ENCODE measurements around the gene PARD3. TPM values are rescaled to one million over a fixed set of nuclear protein-coding genes. Genes with fewer than 3 reads are reported as not detected.

The PARD3 gene
- total RNA-seq, 1 experiment from 2014 or later = 46.3 TPM

DNA sequence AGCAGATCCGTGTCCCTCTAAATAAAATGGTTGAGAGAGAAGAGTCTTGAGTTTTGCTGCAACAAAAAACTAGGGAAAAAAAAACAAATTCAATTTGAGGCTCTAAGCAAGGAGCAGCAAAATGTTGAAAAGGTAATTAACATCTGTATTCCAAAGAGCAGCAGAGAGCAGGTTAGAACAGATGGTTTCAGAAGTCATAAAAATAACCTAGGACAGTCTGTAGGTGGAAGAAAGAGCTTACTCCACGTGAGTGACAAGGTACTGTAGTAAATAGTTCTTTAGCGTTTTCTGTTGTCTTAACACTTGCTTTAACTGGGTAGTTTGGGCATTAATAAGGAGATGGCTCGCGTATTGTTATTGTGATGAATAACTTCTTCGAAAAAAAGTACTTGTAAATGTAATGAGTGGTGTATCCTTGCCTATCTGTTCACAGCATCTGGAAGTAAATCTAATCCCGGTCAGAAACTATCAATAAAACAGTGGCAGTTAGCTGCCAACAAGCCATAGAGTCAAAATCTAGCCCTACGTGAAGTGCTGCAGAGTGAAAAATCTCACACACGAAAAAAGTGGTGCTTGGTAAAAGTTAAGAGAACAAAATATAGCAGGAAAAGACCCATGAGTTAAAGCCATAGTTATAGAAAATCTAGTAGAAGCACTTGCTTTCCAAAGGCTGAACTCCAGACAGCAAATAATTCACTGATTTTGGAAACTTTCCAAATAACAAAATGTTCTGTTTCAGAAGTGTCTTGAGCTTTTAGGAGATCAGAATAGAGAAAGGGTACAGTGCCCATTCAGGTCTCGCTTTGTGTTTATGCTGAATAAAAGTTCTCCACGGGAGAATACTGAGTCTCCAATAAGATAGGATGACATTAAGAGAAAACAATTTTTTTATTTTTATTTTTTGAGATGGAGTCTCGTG is 49.3 kb upstream of the PARD3 start:
- DNase-seq (ENCODE audit: low read depth, low spot score) = no peak
- POLR2A ChIA-PET = no interaction called here
- no peak for ATAC-seq
- Histone ChIP-seq H2AFZ (ENCODE audit: low read depth, low read length, poor library complexity, severe bottlenecking) (peak overlapping the region; percentile 74), H3K4me2 (ENCODE audit: low read length) (no peak overlapping the region), H3K9ac (ENCODE audit: low read length) (no peak overlapping the region), H4K20me1 (ENCODE audit: insufficient read depth) (no peaks in the 10 kb centered on the region), H3K9me2 (ENCODE audit: insufficient read depth) (no peaks in the 10 kb centered on the region), H3K36me3 (ENCODE audit: control insufficient read depth in 1 of 2, insufficient read depth in 2 of 2, low read length in 2 of 2) (no peaks in the 10 kb centered on the region), H3K4me3 (replicated peaks in 1 of 2; ENCODE audit: low read depth in 1 of 2, low read length in 2 of 2) (no peak overlapping the region), H3K9me3 (ENCODE audit: control insufficient read depth in 1 of 2, insufficient read depth in 1 of 2, low read depth in 1 of 2, low read length in 2 of 2) (no peaks in the 10 kb centered on the region), H3K27ac (ENCODE audit: low read depth, low read length) (no peak overlapping the region), H3K79me2 (ENCODE audit: insufficient read depth, low read length) (no peaks in the 10 kb centered on the region), H3K4me1 (ENCODE audit: control insufficient read depth in 1 of 2, insufficient read depth in 2 of 2, low read length in 2 of 2) (peaks cover 4 to 6% of the 10 kb centered on the region in 2 experiments; a peak in 3 of 4 replicates), H3K27me3 (ENCODE audit: insufficient read depth, low read length) (no peaks in the 10 kb centered on the region)
- intact Hi-C loops (cut with micrococcal nuclease) = no loop called here
- CTCF ChIA-PET = no interaction called here
- BruUV-seq (replicated peaks) = no TSS peak
- RAD21 ChIA-PET (ENCODE audit: low non-redundant PET in 1 of 2, low total read pairs in 2 of 2, uncharacterized antibody in 2 of 2, unreplicated experiment in 2 of 2) = no interaction called here
- TF ChIP-seq, protein P1, sequence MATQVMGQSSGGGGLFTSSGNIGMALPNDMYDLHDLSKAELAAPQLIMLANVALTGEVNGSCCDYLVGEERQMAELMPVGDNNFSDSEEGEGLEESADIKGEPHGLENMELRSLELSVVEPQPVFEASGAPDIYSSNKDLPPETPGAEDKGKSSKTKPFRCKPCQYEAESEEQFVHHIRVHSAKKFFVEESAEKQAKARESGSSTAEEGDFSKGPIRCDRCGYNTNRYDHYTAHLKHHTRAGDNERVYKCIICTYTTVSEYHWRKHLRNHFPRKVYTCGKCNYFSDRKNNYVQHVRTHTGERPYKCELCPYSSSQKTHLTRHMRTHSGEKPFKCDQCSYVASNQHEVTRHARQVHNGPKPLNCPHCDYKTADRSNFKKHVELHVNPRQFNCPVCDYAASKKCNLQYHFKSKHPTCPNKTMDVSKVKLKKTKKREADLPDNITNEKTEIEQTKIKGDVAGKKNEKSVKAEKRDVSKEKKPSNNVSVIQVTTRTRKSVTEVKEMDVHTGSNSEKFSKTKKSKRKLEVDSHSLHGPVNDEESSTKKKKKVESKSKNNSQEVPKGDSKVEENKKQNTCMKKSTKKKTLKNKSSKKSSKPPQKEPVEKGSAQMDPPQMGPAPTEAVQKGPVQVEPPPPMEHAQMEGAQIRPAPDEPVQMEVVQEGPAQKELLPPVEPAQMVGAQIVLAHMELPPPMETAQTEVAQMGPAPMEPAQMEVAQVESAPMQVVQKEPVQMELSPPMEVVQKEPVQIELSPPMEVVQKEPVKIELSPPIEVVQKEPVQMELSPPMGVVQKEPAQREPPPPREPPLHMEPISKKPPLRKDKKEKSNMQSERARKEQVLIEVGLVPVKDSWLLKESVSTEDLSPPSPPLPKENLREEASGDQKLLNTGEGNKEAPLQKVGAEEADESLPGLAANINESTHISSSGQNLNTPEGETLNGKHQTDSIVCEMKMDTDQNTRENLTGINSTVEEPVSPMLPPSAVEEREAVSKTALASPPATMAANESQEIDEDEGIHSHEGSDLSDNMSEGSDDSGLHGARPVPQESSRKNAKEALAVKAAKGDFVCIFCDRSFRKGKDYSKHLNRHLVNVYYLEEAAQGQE (IDR thresholded peaks at IDR 0.05; ENCODE audit: low read depth) = no peak
- no peak for TF ChIP-seq SIN3A (IDR thresholded peaks at IDR 0.05; ENCODE audit: low read depth)
- TF ChIP-seq EZH2 (IDR thresholded peaks at IDR 0.05) = no peak

DNA sequence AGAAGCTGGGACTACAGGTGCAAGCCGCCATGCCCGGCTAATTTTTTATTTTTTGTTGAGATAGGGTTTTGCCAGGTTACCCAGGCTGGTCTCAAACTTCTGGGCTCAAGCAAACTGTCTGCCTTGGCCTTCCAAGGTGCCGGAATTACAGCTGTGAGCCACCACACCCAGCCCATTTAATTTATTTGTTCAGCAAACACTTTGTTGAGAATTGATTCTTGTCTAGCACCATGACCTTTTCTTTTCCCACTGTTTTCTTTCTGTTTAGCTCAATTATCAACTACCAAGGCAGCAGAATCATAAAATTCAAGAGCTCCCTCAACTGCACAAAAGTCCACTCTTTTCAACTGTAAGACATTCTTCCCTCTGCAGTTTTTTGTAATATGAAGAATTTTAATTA is 47.8 kb upstream of the PARD3 start:
- no peak overlapping the region for H3K4me2 ChIP-seq (ENCODE audit: low read length)
- no peak for ATAC-seq
- intact Hi-C loops (cut with micrococcal nuclease) = loop anchor here (1.0 kb wide), 1 partner anchor 16 kb away; no protein-coding TSS in a partner anchor

More for the DNA sequence above, 47.8 kb upstream of the PARD3 start:
- no peaks in the 10 kb centered on the region for H3K9me2 ChIP-seq (ENCODE audit: insufficient read depth)
- no peaks in the 10 kb centered on the region for H3K27me3 ChIP-seq (ENCODE audit: insufficient read depth, low read length)
- H3K9ac ChIP-seq (ENCODE audit: low read length) = no peak overlapping the region
- RAD21 ChIA-PET (ENCODE audit: low non-redundant PET in 1 of 2, low total read pairs in 2 of 2, uncharacterized antibody in 2 of 2, unreplicated experiment in 2 of 2) = no interaction called here
- CTCF ChIA-PET = no interaction called here
- BruUV-seq (replicated peaks) = no TSS peak
- no peak overlapping the region for H3K4me3 ChIP-seq (replicated peaks in 1 of 2; ENCODE audit: low read depth in 1 of 2, low read length in 2 of 2)
- DNase-seq (ENCODE audit: low read depth, low spot score) = no peak
- TF ChIP-seq, protein P2, sequence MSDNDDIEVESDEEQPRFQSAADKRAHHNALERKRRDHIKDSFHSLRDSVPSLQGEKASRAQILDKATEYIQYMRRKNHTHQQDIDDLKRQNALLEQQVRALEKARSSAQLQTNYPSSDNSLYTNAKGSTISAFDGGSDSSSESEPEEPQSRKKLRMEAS (IDR thresholded peaks at IDR 0.05) = no peak
- no peak for TF ChIP-seq JUND (IDR thresholded peaks at IDR 0.05)
- TF ChIP-seq, protein P3, sequence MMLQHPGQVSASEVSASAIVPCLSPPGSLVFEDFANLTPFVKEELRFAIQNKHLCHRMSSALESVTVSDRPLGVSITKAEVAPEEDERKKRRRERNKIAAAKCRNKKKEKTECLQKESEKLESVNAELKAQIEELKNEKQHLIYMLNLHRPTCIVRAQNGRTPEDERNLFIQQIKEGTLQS (IDR thresholded peaks at IDR 0.05) = no peak
- TF ChIP-seq RAD21 (IDR thresholded peaks at IDR 0.05; ENCODE audit: low read depth) = no peak
- TF ChIP-seq EZH2phosphoT487 (IDR thresholded peaks at IDR 0.05; ENCODE audit: borderline replicate concordance) = no peak
- TF ChIP-seq FOSL1 (IDR thresholded peaks at IDR 0.05; ENCODE audit: low read depth) = no peak
- TF ChIP-seq TCF7L2 (IDR thresholded peaks at IDR 0.05; ENCODE audit: borderline replicate concordance, extremely low read depth, insufficient read depth, insufficient read length) = no peak
- peaks cover 6% of the 10 kb centered on the region in 2 experiments; a peak in 3 of 4 replicates for H3K4me1 ChIP-seq (ENCODE audit: control insufficient read depth in 1 of 2, insufficient read depth in 2 of 2, low read length in 2 of 2)
- no peaks in the 10 kb centered on the region for H3K9me3 ChIP-seq (ENCODE audit: control insufficient read depth in 1 of 2, insufficient read depth in 1 of 2, low read depth in 1 of 2, low read length in 2 of 2)
- H3K79me2 ChIP-seq (ENCODE audit: insufficient read depth, low read length) = no peaks in the 10 kb centered on the region
- POLR2A ChIA-PET = no interaction called here
- H3K36me3 ChIP-seq (ENCODE audit: control insufficient read depth in 1 of 2, insufficient read depth in 2 of 2, low read length in 2 of 2) = no peaks in the 10 kb centered on the region
- H4K20me1 ChIP-seq (ENCODE audit: insufficient read depth) = no peaks in the 10 kb centered on the region
- H3K27ac ChIP-seq (ENCODE audit: low read depth, low read length) = no peak overlapping the region
- H2AFZ ChIP-seq (ENCODE audit: low read depth, low read length, poor library complexity, severe bottlenecking) = no peak overlapping the region

All from HCT116 (cell line).